Left ventricle myocardium inferior (tissue), 1 donor: ENCODE data around the gene IGSF22. TPM values are rescaled to one million over a fixed set of nuclear protein-coding genes. Genes with fewer than 3 reads are reported as not detected.

Experiments
- DNase-seq: peaks from one replicate; pipeline ENCODE4 v3.0.0-alpha.2; 2020
- H3K27ac ChIP-seq: fragments of 200-600 bp; replicated peaks from 2 replicates; pipeline ENCODE4 v1.8.0; 2021
- H3K27me3 ChIP-seq: fragments of 200-600 bp; 2 replicates; pipeline ENCODE4 v1.8.0; 2021; ENCODE audit warnings: low read depth
- H3K36me3 ChIP-seq: fragments of 200-600 bp; 2 replicates; pipeline ENCODE4 v1.8.0; 2021
- H3K4me1 ChIP-seq: fragments of 200-600 bp; 2 replicates; pipeline ENCODE4 v1.8.0; 2021
- H3K4me3 ChIP-seq: fragments of 200-600 bp; 2 replicates; pipeline ENCODE4 v1.8.0; 2021; ENCODE audit warnings: mild to moderate bottlenecking, moderate library complexity
- H3K9me3 ChIP-seq: fragments of 200-600 bp; replicated peaks from 2 replicates; pipeline ENCODE4 v1.8.0; 2021
- intact Hi-C: fragments of 100-400 bp; cut with micrococcal nuclease; formaldehyde crosslinking; loops from one replicate; pipeline ENCODE4 v1.11.0; 2022
- total RNA-seq: library from RNA; stranded (reverse); fragmentation: NEBNext Ultra II Directional; extraction: Animal tissue kit (Norgen Biotek cat#: 25700); gene quantifications from one replicate; pipeline ENCODE4 v1.2.1, GENCODE V29; 2021
- TF ChIP-seq, protein P1 (sequence below): fragments of 200-600 bp; IDR thresholded peaks from 2 replicates; pipeline ENCODE4 v1.8.0; 2021; ENCODE audit warnings: antibody characterized with exemption, mild to moderate bottlenecking, borderline replicate concordance
- donor health status: DM: no; HTN: yes; CAD: no; lungs with severe emphysema.

The IGSF22 gene
- total RNA-seq, 1 donor from 2014 or later, result 0.49 TPM

- Histone ChIP-seq H3K9me3 (no peaks in the 10 kb centered on the region), H3K27me3 (no peaks in the 10 kb centered on the region), H3K4me1 (no peaks in the 10 kb centered on the region), H3K4me3 (no peak overlapping the region), H3K27ac (no peak overlapping the region), H3K36me3 (no peaks in the 10 kb centered on the region)
- intact Hi-C loops, result no loop called here
- no peak for DNase-seq
- TF ChIP-seq, protein P1, sequence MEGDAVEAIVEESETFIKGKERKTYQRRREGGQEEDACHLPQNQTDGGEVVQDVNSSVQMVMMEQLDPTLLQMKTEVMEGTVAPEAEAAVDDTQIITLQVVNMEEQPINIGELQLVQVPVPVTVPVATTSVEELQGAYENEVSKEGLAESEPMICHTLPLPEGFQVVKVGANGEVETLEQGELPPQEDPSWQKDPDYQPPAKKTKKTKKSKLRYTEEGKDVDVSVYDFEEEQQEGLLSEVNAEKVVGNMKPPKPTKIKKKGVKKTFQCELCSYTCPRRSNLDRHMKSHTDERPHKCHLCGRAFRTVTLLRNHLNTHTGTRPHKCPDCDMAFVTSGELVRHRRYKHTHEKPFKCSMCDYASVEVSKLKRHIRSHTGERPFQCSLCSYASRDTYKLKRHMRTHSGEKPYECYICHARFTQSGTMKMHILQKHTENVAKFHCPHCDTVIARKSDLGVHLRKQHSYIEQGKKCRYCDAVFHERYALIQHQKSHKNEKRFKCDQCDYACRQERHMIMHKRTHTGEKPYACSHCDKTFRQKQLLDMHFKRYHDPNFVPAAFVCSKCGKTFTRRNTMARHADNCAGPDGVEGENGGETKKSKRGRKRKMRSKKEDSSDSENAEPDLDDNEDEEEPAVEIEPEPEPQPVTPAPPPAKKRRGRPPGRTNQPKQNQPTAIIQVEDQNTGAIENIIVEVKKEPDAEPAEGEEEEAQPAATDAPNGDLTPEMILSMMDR, result no peak
Observed at GRCh38 chr11:18714443-18714780, 11.6 kb downstream of the IGSF22 start.

GRCh38 chr11:18713646-18714442 lies 12.1 kb downstream of the IGSF22 start:
- Histone ChIP-seq H3K4me1 (no peaks in the 10 kb centered on the region), H3K4me3 (no peak overlapping the region), H3K27me3 (no peaks in the 10 kb centered on the region), H3K36me3 (no peaks in the 10 kb centered on the region), H3K9me3 (no peaks in the 10 kb centered on the region), H3K27ac (no peak overlapping the region)
- intact Hi-C loops, result no loop called here
- TF ChIP-seq, protein P1, result no peak
- DNase-seq, result no peak

DNA sequence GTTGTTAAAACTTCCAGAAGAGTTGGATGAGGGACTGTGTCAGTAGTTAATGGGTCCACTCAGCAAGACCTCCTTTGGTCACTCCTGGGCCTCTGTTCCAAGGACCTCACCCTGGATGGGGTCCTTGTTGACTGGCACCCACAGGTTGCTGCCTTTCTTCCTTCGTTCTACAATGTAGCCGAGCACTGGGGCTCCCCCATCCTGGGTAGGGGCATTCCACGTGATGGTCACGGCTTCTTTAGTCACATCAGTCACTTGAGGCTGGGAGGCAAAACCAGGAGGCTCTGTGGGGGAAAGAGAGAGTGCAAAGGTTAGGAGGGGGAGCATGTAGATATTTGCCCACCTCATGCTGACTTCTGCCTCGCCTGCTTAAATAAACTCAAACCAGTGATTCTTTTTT lies 15.4 kb downstream of the IGSF22 start:
- Histone ChIP-seq H3K36me3 (no peaks in the 10 kb centered on the region), H3K27me3 (no peaks in the 10 kb centered on the region), H3K27ac (no peak overlapping the region), H3K4me3 (no peak overlapping the region), H3K4me1 (peaks cover 9% of the 10 kb centered on the region), H3K9me3 (no peaks in the 10 kb centered on the region)
- intact Hi-C loops, result no loop called here
- DNase-seq, result no peak
- TF ChIP-seq, protein P1, result no peak

GRCh38 chr11:18709414-18709813 lies 16.6 kb downstream of the IGSF22 start:
- Histone ChIP-seq H3K4me3 (no peak overlapping the region), H3K4me1 (peaks cover 20% of the 10 kb centered on the region), H3K9me3 (no peaks in the 10 kb centered on the region), H3K27me3 (no peaks in the 10 kb centered on the region), H3K27ac (no peak overlapping the region), H3K36me3 (no peaks in the 10 kb centered on the region)
- intact Hi-C loops, result no loop called here
- no peak for DNase-seq
- TF ChIP-seq, protein P1, result no peak

DNA sequence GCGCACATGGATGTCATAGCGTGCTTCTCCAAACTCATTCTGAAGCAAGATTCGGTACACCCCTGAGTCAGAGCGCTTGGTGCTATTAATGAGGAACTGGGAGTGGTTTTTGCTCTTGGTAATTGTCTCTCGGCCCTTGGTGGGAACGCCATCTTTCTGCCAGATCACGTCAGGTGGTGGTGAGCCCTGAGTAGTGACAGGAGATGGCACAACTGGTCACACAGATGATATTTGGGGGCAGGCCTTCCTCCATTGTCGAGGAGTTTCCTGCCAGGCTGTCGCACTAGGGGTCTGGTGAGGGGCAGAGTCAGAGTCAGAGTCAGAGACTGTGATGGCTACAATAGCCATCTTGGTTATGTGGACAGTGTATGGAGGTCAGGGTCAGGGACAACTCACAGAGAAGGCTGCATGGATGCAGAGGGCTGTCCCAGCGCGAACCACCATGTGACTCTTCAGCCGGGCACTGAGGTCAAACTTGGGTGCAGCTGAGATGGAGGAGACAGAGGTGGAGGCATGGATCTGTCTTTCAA lies 18.1 kb downstream of the IGSF22 start:
- H3K27me3 ChIP-seq, result no peaks in the 10 kb centered on the region
- H3K4me3 ChIP-seq, result no peak overlapping the region
- TF ChIP-seq, protein P1, result no peak
- no peaks in the 10 kb centered on the region for H3K36me3 ChIP-seq
- intact Hi-C loops, result no loop called here
- peaks cover 35% of the 10 kb centered on the region for H3K4me1 ChIP-seq
- H3K27ac ChIP-seq, result no peak overlapping the region
- no peaks in the 10 kb centered on the region for H3K9me3 ChIP-seq
- DNase-seq, result no peak
